ENCODE measurements around the gene FETUB.

- TF ChIP-seq ATF2 (tag by site-specific recombination; IDR thresholded peaks at IDR 0.05; ENCODE audit: low read depth) (no peak), ZSCAN30 (tag by site-specific recombination; IDR thresholded peaks at IDR 0.05) (no peak), ZNF704 (tag by site-specific recombination; IDR thresholded peaks at IDR 0.05) (no peak), ZBTB1 (tag by site-specific recombination; IDR thresholded peaks at IDR 0.05) (no peak), CTCF (tag by site-specific recombination; IDR thresholded peaks at IDR 0.05) (no peak), ZNF292 (tag by site-specific recombination; IDR thresholded peaks at IDR 0.05; ENCODE audit: borderline replicate concordance, low read depth) (no peak), ZFHX2 (tag by site-specific recombination; conservative IDR thresholded peaks at IDR 0.05) (no peak), ZNF10 (tag by site-specific recombination; IDR thresholded peaks at IDR 0.05) (no peak), FEZF1 (tag by site-specific recombination; IDR thresholded peaks at IDR 0.05) (no peak), ZNF121 (tag by site-specific recombination; IDR thresholded peaks at IDR 0.05) (no peak), ZNF335 (tag by site-specific recombination; conservative IDR thresholded peaks at IDR 0.05) (no peak), YY2 (tag by site-specific recombination; IDR thresholded peaks at IDR 0.05) (no peak)
Observed at GRCh38 chr3:186612065-186612464, 28.1 kb upstream of the FETUB start.
